K562 (cell line): Measurements from ENCODE around the gene ECE2. TPM values are rescaled to one million over a fixed set of nuclear protein-coding genes. Genes with fewer than 3 reads are reported as not detected.

Experiments used
- ATF7 ChIP-seq: fragments of 450-650 bp; IDR thresholded peaks from 2 replicates; pipeline ENCODE4 v1.7.1; 2014; ENCODE audit warnings: mild to moderate bottlenecking, moderate library complexity
- CSDE1 ChIP-seq, 2 experiments: fragments of 450-650 bp; IDR thresholded peaks; 2 replicates each; pipeline ENCODE4 v1.6.1; 2016; ENCODE audit warnings: mild to moderate bottlenecking in 1 of 2
- EGR1 ChIP-seq: fragments of 450-650 bp; conservative IDR thresholded peaks from 2 replicates; pipeline ENCODE4 v1.6.1; 2017; ENCODE audit warnings: mild to moderate bottlenecking
- EHMT2 ChIP-seq: fragments of 450-650 bp; IDR thresholded peaks from 2 replicates; pipeline ENCODE4 v1.6.1; 2018; ENCODE audit warnings: antibody characterized with exemption
- EP300 ChIP-seq: IDR thresholded peaks from 2 replicates; pipeline ENCODE4 v1.6.1; 2012; ENCODE audit warnings: low read length, improper control_type of control experiment
- ETV5 ChIP-seq: sonication (generic); formaldehyde crosslinking; IDR thresholded peaks from 2 replicates; pipeline ENCODE4 v1.4.0; 2020; ENCODE audit warnings: low read depth, mild to moderate bottlenecking, missing genetic modification reagents
- EWSR1 ChIP-seq: fragments of 450-650 bp; IDR thresholded peaks from 2 replicates; pipeline ENCODE4 v1.6.1; 2018; ENCODE audit warnings: borderline replicate concordance, mild to moderate bottlenecking, low read depth, moderate library complexity; ENCODE audit not compliant: partially characterized antibody
- EZH2 ChIP-seq: IDR thresholded peaks from 2 replicates; pipeline ENCODE4 v1.6.1; 2012; ENCODE audit warnings: low read depth, mild to moderate bottlenecking, inconsistent platforms, low read length, borderline replicate concordance
- HDAC1 ChIP-seq, 2 experiments: fragments of 450-650 bp; IDR thresholded peaks; 2 replicates each; pipeline ENCODE4 v1.6.1; 2016 to 2017; ENCODE audit warnings: inconsistent platforms in 1 of 2, mild to moderate bottlenecking in 1 of 2, moderate library complexity in 1 of 2
- HIVEP1 ChIP-seq: fragments of 250-450 bp; sonication (Bioruptor Pico); IDR thresholded peaks from 2 replicates; pipeline ENCODE4 v1.4.0; 2020; ENCODE audit warnings: mild to moderate bottlenecking
- JUN ChIP-seq, 2 experiments: sonication (generic) in 1 of 2; formaldehyde crosslinking in 1 of 2; IDR thresholded peaks; 2 replicates each; pipeline versions ENCODE4 v1.6.1 to v1.8.0; 2012 to 2022; ENCODE audit warnings: borderline replicate concordance in 2 of 2, mild to moderate bottlenecking in 2 of 2, improper control_type of control experiment in 1 of 2, low read depth in 1 of 2, low read length in 1 of 2, missing genetic modification reagents in 1 of 2
- KLF10 ChIP-seq: fragments of 250-450 bp; sonication (Bioruptor Pico); IDR thresholded peaks from 2 replicates; pipeline ENCODE4 v1.6.1; 2021; ENCODE audit warnings: matching md5 sums
- MAFF ChIP-seq: IDR thresholded peaks from 2 replicates; pipeline ENCODE4 v1.6.1; 2012; ENCODE audit warnings: low read length, improper control_type of control experiment
- MEIS2 ChIP-seq: fragments of 450-650 bp; IDR thresholded peaks from 2 replicates; pipeline ENCODE4 v1.6.1; 2014; ENCODE audit warnings: mild to moderate bottlenecking; ENCODE audit not compliant: partially characterized antibody
- NCOA4 ChIP-seq: fragments of 450-650 bp; IDR thresholded peaks from 2 replicates; pipeline ENCODE4 v1.6.1; 2018; ENCODE audit warnings: mild to moderate bottlenecking; ENCODE audit not compliant: partially characterized antibody
- NCOR1 ChIP-seq: fragments of 450-650 bp; IDR thresholded peaks from 2 replicates; pipeline ENCODE4 v1.6.1; 2016; ENCODE audit warnings: mild to moderate bottlenecking, moderate library complexity
- NRF1 ChIP-seq, 2 experiments: fragments of 450-650 bp; IDR thresholded peaks in 1 of 2; conservative IDR thresholded peaks in 1 of 2; 2 replicates each; pipeline ENCODE4 v1.6.1; 2014; ENCODE audit warnings: mild to moderate bottlenecking in 2 of 2
- RBFOX2 ChIP-seq: fragments of 200-400 bp; formaldehyde crosslinking; IDR thresholded peaks from 2 replicates; pipeline ENCODE4 v1.6.1; 2017; ENCODE audit warnings: low read depth, mild to moderate bottlenecking, low read length, moderate library complexity
- STAT5A ChIP-seq: IDR thresholded peaks from 2 replicates; pipeline ENCODE4 v1.6.1; 2012; ENCODE audit warnings: low read length, inconsistent platforms, borderline replicate concordance
- TCF7 ChIP-seq: sonication (generic); IDR thresholded peaks from 2 replicates; pipeline ENCODE4 v1.6.1; 2016; ENCODE audit warnings: antibody characterized with exemption, borderline replicate concordance
- TEAD4 ChIP-seq, 2 experiments: sonication (generic) in 1 of 2; formaldehyde crosslinking in 1 of 2; IDR thresholded peaks; 2 replicates each; pipeline versions ENCODE4 v1.6.1 to v1.8.0; 2012 to 2022; ENCODE audit warnings: borderline replicate concordance in 1 of 2, inconsistent platforms in 1 of 2, low read length in 1 of 2, mild to moderate bottlenecking in 1 of 2, missing genetic modification reagents in 1 of 2
- ZNF184 ChIP-seq: sonication (generic); formaldehyde crosslinking; IDR thresholded peaks from 2 replicates; pipeline ENCODE4 v1.5.0; 2020; ENCODE audit warnings: missing genetic modification reagents
- ZNF644 ChIP-seq: fragments of 200-800 bp; sonication (Bioruptor generic); IDR thresholded peaks from 2 replicates; pipeline ENCODE4 v1.6.1; 2016; ENCODE audit warnings: low read depth, missing genetic modification characterization, missing compliant biosample characterization
- ZNF766 ChIP-seq: fragments of 200-800 bp; sonication (Bioruptor generic); conservative IDR thresholded peaks from 2 replicates; pipeline ENCODE4 v1.6.1; 2016; ENCODE audit warnings: missing genetic modification characterization, missing compliant biosample characterization
- polyA plus RNA-seq, 8 experiments: library from polyadenylated mRNA; depleted of rRNA in 4 of 8; stranded (reverse) in 5 of 8; unstranded in 3 of 8; fragments of >200 nt; fragmentation: Nextera tagmentation in 2 of 8; fragmentation: Illumina TruSeq in 1 of 8; extraction: Ambion mirVana in 2 of 8; extraction: Trizol in 1 of 8; gene quantifications; 2 replicates each; pipeline versions ENCODE4 v1.2.1 to v1.2.3, GENCODE V29; 2011 to 2014; ENCODE audit warnings: inconsistent platforms in 1 of 8, missing spikeins in 1 of 8
- total RNA-seq, 7 experiments: library from RNA; depleted of rRNA in 6 of 7; stranded (reverse); fragments of >200 nt in 6 of 7; fragmentation: Illumina TruSeq in 2 of 7; extraction: Trizol in 2 of 7; gene quantifications; 2 replicates each; pipeline versions ENCODE4 v1.2.1 to v1.2.3, GENCODE V29; 2011 to 2021; ENCODE audit warnings: low replicate concordance in 1 of 7
- TF ChIP-seq, protein P1 (sequence below): fragments of 450-650 bp; formaldehyde crosslinking; IDR thresholded peaks from 2 replicates; pipeline ENCODE4 v1.4.0; 2022; ENCODE audit warnings: missing genetic modification characterization
- TF ChIP-seq, protein P2 (sequence below): fragments of 250-450 bp; sonication (Bioruptor Pico); IDR thresholded peaks from 2 replicates; pipeline ENCODE4 v1.8.0; 2021; ENCODE audit warnings: borderline replicate concordance, mild to moderate bottlenecking, moderate library complexity; ENCODE audit not compliant: poor library complexity, severe bottlenecking
- TF ChIP-seq, protein P3 (sequence below): fragments of 200-800 bp; sonication (Bioruptor generic); IDR thresholded peaks from 2 replicates; pipeline ENCODE4 v1.6.1; 2017; ENCODE audit warnings: missing genetic modification characterization, missing compliant biosample characterization

Gene ECE2
- total and polyA plus RNA-seq, 9 of the 15 experiments (the other 6 are each of a cell fraction or from before 2014, with no cell fraction given), result not detected

DNA sequence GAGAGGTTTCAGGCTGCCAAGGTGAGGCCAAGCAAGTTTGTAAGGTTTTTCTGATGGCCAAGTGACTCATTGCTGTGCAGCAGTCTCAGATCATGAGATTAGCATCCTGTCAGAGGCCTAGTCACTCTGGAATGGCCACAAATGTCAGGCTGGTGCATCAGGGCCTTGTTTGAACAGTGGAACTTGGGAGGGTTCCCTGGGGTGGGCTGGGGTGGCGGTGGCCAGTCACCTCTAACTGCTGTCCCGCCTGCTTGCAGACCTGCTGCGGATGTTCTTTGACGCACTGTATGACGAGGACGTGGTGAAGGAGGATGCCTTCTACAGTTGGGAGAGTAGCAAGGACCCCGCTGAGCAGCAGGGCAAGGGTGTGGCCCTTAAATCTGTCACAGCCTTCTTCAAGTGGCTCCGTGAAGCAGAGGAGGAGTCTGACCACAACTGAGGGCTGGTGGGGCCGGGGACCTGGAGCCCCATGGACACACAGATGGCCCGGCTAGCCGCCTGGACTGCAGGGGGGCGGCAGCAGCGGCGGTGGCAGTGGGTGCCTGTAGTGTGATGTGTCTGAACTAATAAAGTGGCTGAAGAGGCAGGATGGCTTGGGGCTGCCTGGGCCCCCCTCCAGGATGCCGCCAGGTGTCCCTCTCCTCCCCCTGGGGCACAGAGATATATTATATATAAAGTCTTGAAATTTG is 58.8 kb downstream of the ECE2 start (continued):
- TF ChIP-seq HDAC1 (IDR thresholded peaks at IDR 0.05) (peak in 1 of 2 experiments; percentile 50; a peak in 2 of 4 replicates), NRF1 (conservative IDR thresholded peaks at IDR 0.05 in 1 of 2, IDR thresholded peaks at IDR 0.05 in 1 of 2) (0 out of 4 replicates have a peak, but pooled peaks of 1 of the 2 experiments have one; percentile 16), MEIS2 (peak; percentile 73), ZNF184 (CRISPR knock-in tag) (no peak), RBFOX2 (peak; percentile 60), ZNF644 (tag) (no peak), EHMT2 (no peak), EGR1 (no peak), NCOA4 (no peak), HIVEP1 (no peak), NCOR1 (no peak), EP300 (no peak), EZH2 (no peak), STAT5A (no peak; the same call in 1 of the 2 replicates), KLF10 (CRISPR knock-in tag) (no peak), TCF7 (no peak), JUN (IDR thresholded peaks at IDR 0.05; ENCODE audit: borderline replicate concordance, low read depth, low read length) (peak; percentile 77), JUN (CRISPR knock-in tag; IDR thresholded peaks at IDR 0.05; ENCODE audit: borderline replicate concordance) (no peak), CSDE1 (IDR thresholded peaks at IDR 0.05) (no peak), ATF7 (no peak), ETV5 (CRISPR knock-in tag) (no peak), ZNF766 (no peak), MAFF (no peak), EWSR1 (no peak), TEAD4 (IDR thresholded peaks at IDR 0.05; ENCODE audit: low read length) (peak; percentile 35), TEAD4 (CRISPR knock-in tag; IDR thresholded peaks at IDR 0.05; ENCODE audit: borderline replicate concordance) (no peak)
- TF ChIP-seq, protein P1, sequence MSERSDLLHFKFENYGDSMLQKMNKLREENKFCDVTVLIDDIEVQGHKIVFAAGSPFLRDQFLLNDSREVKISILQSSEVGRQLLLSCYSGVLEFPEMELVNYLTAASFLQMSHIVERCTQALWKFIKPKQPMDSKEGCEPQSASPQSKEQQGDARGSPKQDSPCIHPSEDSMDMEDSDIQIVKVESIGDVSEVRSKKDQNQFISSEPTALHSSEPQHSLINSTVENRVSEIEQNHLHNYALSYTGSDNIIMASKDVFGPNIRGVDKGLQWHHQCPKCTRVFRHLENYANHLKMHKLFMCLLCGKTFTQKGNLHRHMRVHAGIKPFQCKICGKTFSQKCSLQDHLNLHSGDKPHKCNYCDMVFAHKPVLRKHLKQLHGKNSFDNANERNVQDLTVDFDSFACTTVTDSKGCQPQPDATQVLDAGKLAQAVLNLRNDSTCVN, result no peak
- TF ChIP-seq, protein P2, sequence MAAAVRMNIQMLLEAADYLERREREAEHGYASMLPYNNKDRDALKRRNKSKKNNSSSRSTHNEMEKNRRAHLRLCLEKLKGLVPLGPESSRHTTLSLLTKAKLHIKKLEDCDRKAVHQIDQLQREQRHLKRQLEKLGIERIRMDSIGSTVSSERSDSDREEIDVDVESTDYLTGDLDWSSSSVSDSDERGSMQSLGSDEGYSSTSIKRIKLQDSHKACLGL (CRISPR knock-in tag), result no peak
- TF ChIP-seq, protein P3, sequence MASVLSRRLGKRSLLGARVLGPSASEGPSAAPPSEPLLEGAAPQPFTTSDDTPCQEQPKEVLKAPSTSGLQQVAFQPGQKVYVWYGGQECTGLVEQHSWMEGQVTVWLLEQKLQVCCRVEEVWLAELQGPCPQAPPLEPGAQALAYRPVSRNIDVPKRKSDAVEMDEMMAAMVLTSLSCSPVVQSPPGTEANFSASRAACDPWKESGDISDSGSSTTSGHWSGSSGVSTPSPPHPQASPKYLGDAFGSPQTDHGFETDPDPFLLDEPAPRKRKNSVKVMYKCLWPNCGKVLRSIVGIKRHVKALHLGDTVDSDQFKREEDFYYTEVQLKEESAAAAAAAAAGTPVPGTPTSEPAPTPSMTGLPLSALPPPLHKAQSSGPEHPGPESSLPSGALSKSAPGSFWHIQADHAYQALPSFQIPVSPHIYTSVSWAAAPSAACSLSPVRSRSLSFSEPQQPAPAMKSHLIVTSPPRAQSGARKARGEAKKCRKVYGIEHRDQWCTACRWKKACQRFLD, result no peak
